Peyer's patch (tissue), 4 donors: Measurements from ENCODE around the gene ADGRG1.

ENCODE experiments used
- POLR2A ChIP-seq, 2 donors: fragments of 450-650 bp; IDR thresholded peaks; one replicate each; pipeline ENCODE4 v1.5.1; 2017; ENCODE audit warnings: antibody characterized with exemption in 2 of 2, mild to moderate bottlenecking in 2 of 2, moderate library complexity in 2 of 2
- TF ChIP-seq, protein P1 (sequence below), 6 experiments: fragments of 450-650 bp in 4 of 6; fragments of 200-600 bp in 2 of 6; sonication (generic) in 1 of 6; IDR thresholded peaks; one replicate each; pipeline ENCODE4 v1.5.1; 2017 to 2019; ENCODE audit warnings: antibody characterized with exemption in 6 of 6, mild to moderate bottlenecking in 3 of 6, moderate library complexity in 1 of 6

DNA sequence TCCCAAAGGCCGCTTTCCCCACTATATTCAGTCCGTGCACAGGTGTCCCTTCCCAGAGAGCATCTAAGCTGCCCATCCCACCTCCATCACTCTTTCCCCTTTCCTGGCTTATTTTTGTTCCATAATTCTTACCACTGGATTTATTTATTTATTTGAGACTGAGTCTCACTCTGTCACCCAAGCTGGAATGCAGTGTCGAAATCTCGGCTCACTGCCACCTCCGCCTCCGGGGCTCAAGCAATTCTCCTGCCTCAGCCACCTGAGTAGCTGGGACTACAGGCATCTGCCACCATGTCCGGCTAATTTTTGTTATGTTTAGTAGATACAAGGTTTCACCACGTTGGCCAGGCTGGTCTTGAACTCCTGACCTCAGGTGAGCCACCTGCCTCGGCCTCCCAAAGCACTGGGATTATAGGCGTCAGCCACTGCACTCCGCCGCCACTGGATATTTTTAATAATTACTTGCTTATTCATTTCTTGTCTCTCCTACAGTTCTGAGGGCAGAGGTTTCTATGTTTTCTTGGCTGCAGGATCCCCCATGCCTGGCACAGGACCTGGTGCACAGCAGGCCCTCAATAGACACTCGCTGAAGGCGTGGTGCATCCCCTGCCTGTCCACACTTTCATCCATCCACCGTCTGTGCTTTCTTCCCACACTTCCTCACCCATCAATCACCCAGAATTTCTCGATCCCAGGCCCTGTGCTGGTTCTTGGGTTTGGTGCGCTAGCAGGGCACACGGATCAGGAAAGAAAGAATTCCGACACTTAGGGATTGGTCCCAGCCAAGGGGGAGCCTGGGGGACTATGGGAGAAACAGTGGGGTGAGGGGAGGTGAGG lies 9.9 kb upstream of the ADGRG1 start:
- TF ChIP-seq, protein P1, sequence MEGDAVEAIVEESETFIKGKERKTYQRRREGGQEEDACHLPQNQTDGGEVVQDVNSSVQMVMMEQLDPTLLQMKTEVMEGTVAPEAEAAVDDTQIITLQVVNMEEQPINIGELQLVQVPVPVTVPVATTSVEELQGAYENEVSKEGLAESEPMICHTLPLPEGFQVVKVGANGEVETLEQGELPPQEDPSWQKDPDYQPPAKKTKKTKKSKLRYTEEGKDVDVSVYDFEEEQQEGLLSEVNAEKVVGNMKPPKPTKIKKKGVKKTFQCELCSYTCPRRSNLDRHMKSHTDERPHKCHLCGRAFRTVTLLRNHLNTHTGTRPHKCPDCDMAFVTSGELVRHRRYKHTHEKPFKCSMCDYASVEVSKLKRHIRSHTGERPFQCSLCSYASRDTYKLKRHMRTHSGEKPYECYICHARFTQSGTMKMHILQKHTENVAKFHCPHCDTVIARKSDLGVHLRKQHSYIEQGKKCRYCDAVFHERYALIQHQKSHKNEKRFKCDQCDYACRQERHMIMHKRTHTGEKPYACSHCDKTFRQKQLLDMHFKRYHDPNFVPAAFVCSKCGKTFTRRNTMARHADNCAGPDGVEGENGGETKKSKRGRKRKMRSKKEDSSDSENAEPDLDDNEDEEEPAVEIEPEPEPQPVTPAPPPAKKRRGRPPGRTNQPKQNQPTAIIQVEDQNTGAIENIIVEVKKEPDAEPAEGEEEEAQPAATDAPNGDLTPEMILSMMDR (IDR thresholded peaks at IDR 0.05), result no peak
- TF ChIP-seq POLR2A (IDR thresholded peaks at IDR 0.05), result no peak
